H1 (cell line): ENCODE results near the gene ZCCHC18. TPM values are rescaled to one million over a fixed set of nuclear protein-coding genes. Genes with fewer than 3 reads are reported as not detected.

ENCODE experiments used
- E2F6 ChIP-seq: IDR thresholded peaks from 2 replicates; pipeline ENCODE4 v1.6.1; 2012; ENCODE audit warnings: inconsistent platforms
- NRF1 ChIP-seq: IDR thresholded peaks from 2 replicates; pipeline ENCODE4 v1.6.1; 2011; ENCODE audit warnings: mild to moderate bottlenecking, low read depth, low read length, improper control_type of control experiment
- polyA plus RNA-seq, 7 experiments: library from polyadenylated mRNA; depleted of rRNA in 3 of 7; stranded (reverse) in 5 of 7; unstranded in 2 of 7; fragments of >200 nt in 5 of 7; fragments of 200-250 nt in 2 of 7; gene quantifications; 1 replicate in 5 of 7; 2 replicates in 1 of 7; 4 replicates in 1 of 7; pipeline versions ENCODE4 v1.2.1 to v1.2.3, GENCODE V29; 2011 to 2013; ENCODE audit warnings: missing spikeins in 2 of 7, mixed read lengths in 2 of 7
- total RNA-seq: library from RNA; stranded (reverse); fragmentation: NEBNext Ultra II Directional; extraction: Animal tissue kit (Norgen Biotek cat#: 25700); gene quantifications from 2 replicates; pipeline ENCODE4 v1.2.1, GENCODE V29; 2021
- TF ChIP-seq, protein P1 (sequence below): IDR thresholded peaks from 2 replicates; pipeline ENCODE4 v1.6.1; 2012; ENCODE audit warnings: low read length, inconsistent platforms

Gene ZCCHC18
- total and polyA plus RNA-seq, 2 of the 8 experiments (the other 6 are each of a cell fraction or from before 2014, with no cell fraction given): 3.7 to 8.8 TPM

DNA sequence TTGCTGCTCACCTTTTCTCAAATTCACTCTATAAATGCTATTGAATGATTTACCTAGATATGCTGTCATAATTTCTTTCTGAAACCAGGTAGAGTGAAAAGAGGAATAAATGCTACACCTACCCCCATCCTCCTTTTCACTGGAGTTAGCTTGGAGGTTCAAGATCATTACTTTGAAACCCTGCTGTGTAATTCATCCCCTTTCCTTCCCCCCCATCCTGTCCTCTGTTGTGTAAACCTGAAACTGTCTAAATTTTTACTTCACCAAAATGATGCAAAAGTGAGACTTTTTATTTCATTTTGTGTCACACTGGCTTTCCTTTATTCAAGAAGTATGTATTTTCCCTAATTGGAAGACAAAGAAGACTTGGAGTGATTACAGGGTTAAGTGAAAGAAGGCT, 5.4 kb downstream of the ZCCHC18 start (continued):
- TF ChIP-seq E2F6: no peak
- no peak for TF ChIP-seq NRF1
- TF ChIP-seq, protein P1, sequence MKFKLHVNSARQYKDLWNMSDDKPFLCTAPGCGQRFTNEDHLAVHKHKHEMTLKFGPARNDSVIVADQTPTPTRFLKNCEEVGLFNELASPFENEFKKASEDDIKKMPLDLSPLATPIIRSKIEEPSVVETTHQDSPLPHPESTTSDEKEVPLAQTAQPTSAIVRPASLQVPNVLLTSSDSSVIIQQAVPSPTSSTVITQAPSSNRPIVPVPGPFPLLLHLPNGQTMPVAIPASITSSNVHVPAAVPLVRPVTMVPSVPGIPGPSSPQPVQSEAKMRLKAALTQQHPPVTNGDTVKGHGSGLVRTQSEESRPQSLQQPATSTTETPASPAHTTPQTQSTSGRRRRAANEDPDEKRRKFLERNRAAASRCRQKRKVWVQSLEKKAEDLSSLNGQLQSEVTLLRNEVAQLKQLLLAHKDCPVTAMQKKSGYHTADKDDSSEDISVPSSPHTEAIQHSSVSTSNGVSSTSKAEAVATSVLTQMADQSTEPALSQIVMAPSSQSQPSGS: no peak
- TF ChIP-seq, all 59 proteins: peak for 0
